ENCODE results near the gene PMS2. TPM values are rescaled to one million over a fixed set of nuclear protein-coding genes. Genes with fewer than 3 reads are reported as not detected.
"Not testable (repeated sequence)": the region's sequence is repeated elsewhere in the genome, so short reads cannot be mapped to it uniquely, and the experiment has no call there.

PMS2 gene
- total RNA-seq, 1 donor from 2014 or later: 23.2 TPM

GRCh38 chr7:5924180-5924579, 84.7 kb downstream of the PMS2 start:
- intact Hi-C loops (cut with micrococcal nuclease): not testable (repeated sequence)

Other genes starting within 250 kb of the PMS2 start
- 35.7 and 37.5 TPM in 2 replicates for gene RNF216, start 227.4 kb downstream of the PMS2 start, total RNA-seq
- gene OCM, start 128.3 kb downstream of the PMS2 start, total RNA-seq: 0.32 and 0.41 TPM in 2 replicates
- gene CCZ1, start 110.3 kb downstream of the PMS2 start, total RNA-seq: 91.8 and 97.9 TPM in 2 replicates
- 0.44 TPM in 1 of 2 replicates, not detected in the other for gene RSPH10B, start 38.4 kb downstream of the PMS2 start, total RNA-seq
- gene AIMP2, start 223 bp upstream of the PMS2 start, total RNA-seq: 41.3 TPM in 2 replicates
- 0.49 TPM in 1 of 2 replicates, not detected in the other for gene ANKRD61, start 22.3 kb upstream of the PMS2 start, total RNA-seq
- 87.9 and 103 TPM in 2 replicates for gene EIF2AK1, start 50.1 kb upstream of the PMS2 start, total RNA-seq
- gene USP42, start 95.9 kb upstream of the PMS2 start, total RNA-seq: 17.2 and 18.5 TPM in 2 replicates